Caki2 (cell line): ENCODE measurements around the gene TMEM131L. TPM values are rescaled to one million over a fixed set of nuclear protein-coding genes. Genes with fewer than 3 reads are reported as not detected.
"Not testable (repeated sequence)": the region's sequence is repeated elsewhere in the genome, so short reads cannot be mapped to it uniquely, and the experiment has no call there.

Experiments
- DNase-seq: peaks from one replicate; pipeline ENCODE4 v3.0.0-alpha.2; 2015; ENCODE audit warnings: low read depth
- in situ Hi-C: cut with HindIII; loops from 2 replicates; pipeline ENCODE4 v1.10.0; 2016; ENCODE audit warnings: low sequenced_read_pairs, low pct_unique_long_range_greater_than_20kb, mixed read lengths
- total RNA-seq: library from RNA; depleted of rRNA; stranded (reverse); fragments of >200 nt; shearing (Covaris generic); gene quantifications from 2 replicates; pipeline ENCODE4 v1.2.3, GENCODE V29; 2014; ENCODE audit warnings: low replicate concordance

TMEM131L gene
- total RNA-seq, 1 experiment from 2014 or later = 6.0 TPM

DNA sequence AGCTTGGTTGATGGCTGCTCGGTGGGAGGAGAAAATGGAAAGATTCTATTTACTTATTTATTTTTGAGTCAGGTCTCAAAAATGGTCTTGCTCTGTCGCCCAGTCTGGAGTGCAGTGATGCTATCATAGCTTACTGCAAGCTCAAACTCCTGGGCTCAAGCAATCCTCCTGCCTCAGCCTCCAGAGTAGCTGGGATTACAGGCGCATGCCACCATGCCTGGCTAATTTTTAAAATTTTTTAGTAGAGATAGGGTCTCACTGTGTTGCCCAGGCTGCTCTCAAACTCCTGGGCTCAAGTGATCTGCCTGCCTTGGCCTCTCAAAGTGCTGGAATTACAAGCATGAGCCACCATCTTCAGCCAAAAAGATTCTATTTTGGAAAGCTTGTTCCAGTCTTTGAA is 82.7 kb downstream of the TMEM131L start:
- DNase-seq, in situ Hi-C loops: not testable (repeated sequence)

- in situ Hi-C loops = no loop called here
- DNase-seq = no peak
Observed at GRCh38 chr4:153549405-153549804, 83.2 kb downstream of the TMEM131L start.

DNA sequence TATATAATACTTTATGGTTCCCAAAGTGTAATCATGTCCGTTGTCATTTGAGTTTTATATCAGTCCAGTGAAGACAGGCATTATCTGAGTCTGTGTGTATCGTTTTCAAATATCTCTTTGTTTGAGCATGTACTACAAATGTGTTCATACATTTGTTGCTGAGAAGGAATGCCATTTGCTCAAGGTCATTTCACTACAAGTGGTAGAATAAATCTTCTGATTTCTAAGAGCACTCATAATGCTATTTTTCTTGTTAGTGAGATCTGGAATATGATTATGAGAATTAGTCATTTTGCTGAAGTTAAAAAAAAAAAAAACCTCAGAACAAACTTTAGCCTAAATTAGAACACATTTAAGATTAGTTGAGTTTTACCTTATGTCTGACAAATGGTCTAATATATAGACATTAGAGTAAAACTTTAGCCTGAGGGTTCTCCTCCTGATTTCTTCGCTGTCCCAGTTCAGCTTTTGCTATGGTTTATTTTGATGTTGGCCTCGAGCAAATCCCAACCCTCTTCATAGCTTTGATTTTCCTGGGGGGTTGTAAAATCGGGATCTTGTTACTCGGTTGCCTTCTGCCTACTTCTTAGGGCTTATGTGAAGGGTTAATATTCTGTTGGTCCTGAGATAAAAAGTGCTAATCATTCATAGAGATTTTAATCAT is 87.1 kb downstream of the TMEM131L start:
- DNase-seq = no peak

GRCh38 chr4:153553819-153554170 is 87.6 kb downstream of the TMEM131L start:
- in situ Hi-C loops = no loop called here
- no peak for DNase-seq

More for the DNA sequence above, 87.1 kb downstream of the TMEM131L start:
- in situ Hi-C loops = no loop called here

GRCh38 chr4:153555730-153556434 is 89.7 kb downstream of the TMEM131L start:
- DNase-seq = no peak
- in situ Hi-C loops = no loop called here

GRCh38 chr4:153556435-153556815 is 90.3 kb downstream of the TMEM131L start:
- DNase-seq = no peak

DNA sequence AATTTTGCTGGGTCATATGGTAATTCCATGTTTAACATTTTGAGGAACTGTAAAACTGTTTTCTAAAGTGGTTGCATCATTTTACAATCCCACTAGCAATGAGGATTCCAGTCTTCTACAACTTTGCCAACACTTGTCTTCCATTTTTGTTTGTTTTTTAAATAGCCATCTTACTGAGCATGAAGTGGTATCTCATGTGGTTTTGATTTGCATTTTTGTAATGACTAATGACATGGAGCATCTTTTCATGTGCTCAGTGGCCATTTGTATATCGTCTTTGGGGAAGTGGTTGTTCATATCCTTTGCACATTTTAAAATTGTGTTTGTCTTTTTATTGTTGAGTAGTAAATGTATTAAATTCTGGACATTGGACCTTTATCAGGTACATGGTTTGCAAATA is 94.7 kb downstream of the TMEM131L start:
- in situ Hi-C loops = no loop called here
- no peak for DNase-seq

More at GRCh38 chr4:153556435-153556815, 90.3 kb downstream of the TMEM131L start:
- in situ Hi-C loops = no loop called here

- in situ Hi-C loops = no loop called here
Observed at GRCh38 chr4:153564630-153565525, 98.7 kb downstream of the TMEM131L start.

DNA sequence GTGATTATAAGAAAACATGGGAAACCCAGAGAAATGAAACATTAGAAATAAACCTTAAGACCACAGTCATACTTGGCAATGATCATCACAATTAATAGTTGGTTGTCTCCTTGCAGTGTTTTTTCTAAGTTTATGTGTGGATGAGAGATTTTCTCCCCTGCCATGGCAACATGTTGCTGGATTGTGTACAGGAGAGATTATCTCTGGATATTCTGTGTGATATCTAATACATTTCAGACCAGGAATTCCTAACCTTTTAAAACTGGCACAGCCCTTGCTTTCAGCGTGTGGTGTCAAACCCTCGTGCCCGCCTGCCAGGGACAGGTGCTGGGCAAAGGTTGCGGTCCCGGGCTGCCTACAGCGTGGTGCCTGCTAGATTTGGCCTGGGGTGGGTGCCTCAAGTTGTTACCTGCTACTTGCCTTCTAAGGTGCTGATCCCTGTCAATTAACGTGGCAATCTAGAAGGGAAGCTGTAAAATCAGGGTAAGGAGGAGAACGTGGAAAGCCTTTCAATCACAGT is 100.5 kb downstream of the TMEM131L start:
- DNase-seq = no peak
- in situ Hi-C loops = no loop called here

More at GRCh38 chr4:153564630-153565525, 98.7 kb downstream of the TMEM131L start:
- peak; percentile 52 for DNase-seq

DNA sequence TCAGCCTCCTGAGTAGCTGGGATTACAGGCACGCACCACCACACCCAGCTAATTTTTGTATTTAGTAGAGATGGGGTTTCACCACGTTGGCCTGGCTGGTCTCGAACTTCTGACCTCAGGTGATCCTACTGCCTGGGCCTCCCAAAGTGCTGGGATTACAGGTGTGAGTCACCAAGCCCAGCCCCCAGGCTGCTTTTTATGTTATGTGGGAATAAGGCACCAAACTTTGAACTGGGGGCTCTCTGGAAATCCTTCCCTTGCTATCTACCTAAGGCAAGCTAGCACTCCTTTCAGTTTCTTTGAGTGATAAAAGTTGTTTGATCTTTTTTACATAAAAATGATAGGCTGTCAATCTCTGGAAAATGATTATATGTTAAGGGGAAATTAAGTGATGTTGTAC is 101.5 kb downstream of the TMEM131L start:
- in situ Hi-C loops, DNase-seq: not testable (repeated sequence)

DNA sequence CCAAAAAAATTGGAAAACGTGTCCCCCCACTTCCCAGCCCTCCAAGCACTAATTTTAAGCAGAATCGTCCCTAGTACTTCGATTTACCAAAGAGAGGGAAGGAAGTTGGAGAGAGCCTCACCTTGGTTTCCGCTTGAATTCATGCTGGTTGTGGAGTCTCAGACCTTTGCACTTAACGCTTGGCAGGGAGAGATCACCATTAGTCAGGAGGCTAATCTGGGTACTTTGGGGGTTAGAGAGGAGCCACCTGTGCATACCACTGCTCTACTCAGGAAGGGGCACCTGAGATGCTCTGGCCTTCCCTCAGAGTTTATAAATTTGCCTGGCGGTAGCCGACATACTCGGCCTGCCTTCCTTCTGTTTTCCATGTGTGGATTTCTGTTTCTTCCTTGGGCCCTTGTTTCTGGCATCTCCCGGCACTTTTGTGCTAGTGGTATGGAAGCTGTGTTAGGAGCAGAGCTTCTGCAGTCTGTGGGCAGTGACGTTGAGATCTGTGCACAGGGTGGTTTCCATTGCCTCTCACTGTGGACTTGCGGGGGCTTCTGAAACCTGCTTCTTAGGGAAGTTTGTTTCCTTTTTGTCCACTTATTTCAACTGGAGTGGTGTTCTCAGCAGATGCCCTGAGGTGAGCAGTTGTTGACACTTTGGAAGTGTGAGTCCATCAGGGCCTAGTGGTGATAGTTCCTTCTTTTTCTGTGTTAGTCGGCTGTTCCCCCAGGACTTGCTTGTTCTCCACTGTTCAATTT is 104.2 kb downstream of the TMEM131L start:
- in situ Hi-C loops = no loop called here
- DNase-seq = no peak

DNA sequence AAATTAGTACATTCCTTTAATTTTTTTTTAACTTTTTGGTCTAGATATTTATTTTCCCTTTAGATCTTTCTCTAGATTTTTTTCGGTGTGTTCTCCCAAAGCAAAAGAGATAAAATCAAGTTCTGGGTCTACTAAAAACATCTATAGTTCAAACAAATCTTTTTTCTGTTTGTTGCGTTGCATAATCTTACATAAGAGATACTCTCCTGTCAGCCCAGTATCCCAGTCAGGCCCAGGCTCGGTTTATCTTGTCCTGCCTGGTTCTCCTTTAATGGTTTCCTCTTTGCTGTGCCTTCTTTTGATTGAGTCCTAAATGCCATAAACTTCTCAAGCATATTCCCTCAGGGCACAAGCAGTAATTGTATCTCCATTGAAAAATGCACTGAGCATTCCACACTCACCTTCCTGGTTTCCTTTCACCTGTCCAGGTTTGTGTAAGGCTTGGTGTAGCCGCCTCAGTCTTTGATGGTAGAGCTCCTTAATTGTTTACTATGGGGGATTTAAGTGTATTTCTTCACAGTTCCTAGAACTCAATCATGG is 104.9 kb downstream of the TMEM131L start:
- no peak for DNase-seq
- in situ Hi-C loops = no loop called here

GRCh38 chr4:153572609-153573008 is 106.4 kb downstream of the TMEM131L start:
- DNase-seq = no peak
- in situ Hi-C loops = no loop called here

GRCh38 chr4:153573221-153573620 is 107.1 kb downstream of the TMEM131L start:
- in situ Hi-C loops = no loop called here
- no peak for DNase-seq

- peak; percentile 29 for DNase-seq
- in situ Hi-C loops = no loop called here
Observed at GRCh38 chr4:153573881-153574802, 108.0 kb downstream of the TMEM131L start.

DNA sequence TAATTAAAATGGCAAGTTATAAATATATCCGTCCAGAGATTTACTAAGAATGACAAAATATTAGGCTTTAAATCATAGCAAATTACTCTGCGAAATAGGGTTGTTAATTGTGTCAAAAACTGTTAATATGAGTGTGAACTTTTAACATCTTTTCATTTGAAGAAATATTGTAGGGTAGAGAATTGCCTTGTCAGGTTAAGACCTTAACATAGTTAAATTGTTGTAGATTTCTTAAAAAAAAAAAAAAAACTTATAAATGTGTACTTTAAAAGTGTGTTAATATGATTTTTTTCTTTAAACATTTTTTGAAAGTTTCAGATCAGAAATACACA is 110.2 kb downstream of the TMEM131L start:
- DNase-seq = no peak
- in situ Hi-C loops = no loop called here

DNA sequence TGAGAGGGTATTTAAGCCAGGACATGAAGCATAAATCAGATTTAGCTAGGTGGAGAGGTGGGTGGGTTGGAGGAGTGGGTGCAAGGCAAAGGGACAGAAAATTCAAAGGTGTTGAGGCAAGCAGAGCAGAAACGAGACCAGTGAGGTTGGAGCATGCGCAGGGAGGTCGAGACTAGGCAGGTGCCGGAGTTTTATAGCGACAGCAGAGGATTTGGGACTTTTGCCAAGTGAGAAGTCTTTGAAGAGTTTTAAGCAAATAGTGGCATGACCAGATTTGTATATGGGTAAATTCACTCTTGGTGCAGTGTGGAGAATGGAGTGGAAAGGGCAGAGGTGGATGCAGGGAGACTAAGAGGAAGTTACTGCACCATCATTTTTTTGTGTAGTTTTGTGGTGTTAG is 110.9 kb downstream of the TMEM131L start:
- in situ Hi-C loops = no loop called here
- DNase-seq = no peak
